ENCODE results near the gene HUWE1.

HUWE1 gene

GRCh38 chrX:53631156-53631555, 55.4 kb downstream of the HUWE1 start:
- DNase-seq (ENCODE audit: low read depth, low spot score) = no peak

GRCh38 chrX:53630261-53630660, 56.3 kb downstream of the HUWE1 start:
- DNase-seq (ENCODE audit: low read depth, low spot score) = no peak
- no peak overlapping the region for H3K4me3 ChIP-seq (ENCODE audit: low read length)

More at GRCh38 chrX:53631156-53631555, 55.4 kb downstream of the HUWE1 start:
- no peak overlapping the region for H3K4me3 ChIP-seq (ENCODE audit: low read length)

DNA sequence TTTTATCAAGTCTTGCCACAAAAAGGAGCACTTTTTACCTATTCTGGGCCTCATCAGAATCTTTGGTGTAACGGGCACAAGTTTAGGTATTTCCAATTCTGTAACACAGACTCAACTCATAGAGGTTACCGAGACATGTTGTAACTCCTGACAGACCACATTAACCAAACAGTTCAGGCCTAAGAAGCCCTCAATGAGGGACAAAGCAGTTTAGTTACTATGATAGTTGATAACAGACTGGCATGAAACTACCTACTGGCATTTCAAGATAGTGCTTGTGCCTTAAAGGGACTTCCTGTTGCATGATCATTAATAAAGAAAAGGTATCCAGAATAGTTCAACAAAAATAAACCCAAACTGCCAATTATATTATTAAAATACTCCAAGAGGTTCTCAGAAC, 64.1 kb downstream of the HUWE1 start:
- H3K4me3 ChIP-seq (ENCODE audit: low read length) = no peak overlapping the region
- no peak for DNase-seq (ENCODE audit: low read depth, low spot score)

GRCh38 chrX:53621418-53621986, 65.0 kb downstream of the HUWE1 start:
- no peak overlapping the region for H3K4me3 ChIP-seq (ENCODE audit: low read length)
- DNase-seq (ENCODE audit: low read depth, low spot score) = no peak

- DNase-seq (ENCODE audit: low read depth, low spot score) = no peak
Measured at GRCh38 chrX:53616946-53617345, 69.6 kb downstream of the HUWE1 start.

DNA sequence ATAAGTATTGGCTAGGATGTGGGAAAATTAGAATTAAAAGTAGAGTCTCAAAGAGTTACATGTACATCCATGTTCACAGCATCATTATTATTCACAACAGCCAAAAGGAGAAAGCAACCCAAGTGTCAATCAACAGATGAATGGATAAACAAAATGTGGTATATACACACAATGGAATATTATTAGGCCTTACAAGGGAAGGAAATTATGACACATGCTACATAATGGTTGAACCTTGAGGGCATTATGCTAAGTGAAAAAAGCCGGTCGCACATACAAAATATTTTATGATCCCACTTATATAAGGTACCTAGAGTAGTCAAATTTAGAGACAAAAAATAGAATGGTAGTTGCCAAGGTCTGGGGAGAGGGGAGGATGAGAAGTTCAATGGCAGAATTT, 80.1 kb downstream of the HUWE1 start:
- H3K4me3 ChIP-seq (ENCODE audit: low read length) = no peak overlapping the region
- no peak for DNase-seq (ENCODE audit: low read depth, low spot score)

More at GRCh38 chrX:53616946-53617345, 69.6 kb downstream of the HUWE1 start:
- H3K4me3 ChIP-seq (ENCODE audit: low read length) = no peak overlapping the region

DNA sequence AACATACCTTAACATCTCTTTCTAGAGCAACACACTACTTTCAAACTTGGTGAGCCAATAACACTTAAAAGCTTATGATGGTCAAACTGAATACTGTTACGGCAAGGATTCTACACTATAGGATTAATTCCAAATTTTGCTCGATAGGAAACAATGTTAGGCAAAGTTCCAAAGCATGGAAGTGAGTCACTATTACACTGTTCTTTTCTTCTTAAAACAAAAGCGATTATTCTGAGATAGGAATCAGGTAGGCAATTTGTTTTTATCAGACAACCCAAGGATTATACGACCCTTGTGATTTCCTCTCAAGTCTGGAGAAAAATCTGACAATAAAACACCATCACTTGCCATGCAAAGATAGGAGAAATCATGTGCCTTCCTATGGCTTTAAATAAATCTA, 81.5 kb downstream of the HUWE1 start:
- DNase-seq (ENCODE audit: low read depth, low spot score) = no peak
- H3K4me3 ChIP-seq (ENCODE audit: low read length) = no peak overlapping the region

DNA sequence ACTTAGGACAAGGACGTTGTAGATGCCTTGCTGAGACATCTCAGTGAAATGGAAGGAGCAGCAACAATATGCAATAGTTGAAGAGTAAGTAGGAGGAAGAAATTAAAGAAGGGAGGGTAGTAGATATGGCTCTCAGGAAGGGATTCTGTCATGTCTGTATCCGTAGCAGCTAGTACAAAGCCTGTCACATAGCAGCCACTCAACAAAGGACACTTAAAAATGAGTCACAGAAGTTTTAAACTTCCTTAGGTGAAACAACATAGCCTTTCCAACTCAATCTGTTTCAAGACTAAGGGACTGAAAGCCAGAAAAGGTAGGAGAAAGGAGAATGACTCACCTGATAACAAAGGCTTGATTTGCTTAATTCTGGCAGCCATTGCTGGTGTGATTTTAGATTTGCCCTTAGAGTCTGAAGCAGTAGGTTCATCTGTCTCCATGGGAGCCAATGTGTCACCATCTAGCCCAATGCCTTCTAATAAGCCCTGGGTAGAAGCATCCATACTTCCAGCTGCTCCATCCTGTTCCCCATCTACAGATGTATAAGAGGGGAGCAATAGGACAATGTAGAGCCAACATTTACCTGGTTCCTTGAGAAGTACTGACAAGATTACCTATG, 86.6 kb downstream of the HUWE1 start:
- H3K4me3 ChIP-seq (ENCODE audit: low read length) = no peak overlapping the region
- no peak for DNase-seq (ENCODE audit: low read depth, low spot score)

DNA sequence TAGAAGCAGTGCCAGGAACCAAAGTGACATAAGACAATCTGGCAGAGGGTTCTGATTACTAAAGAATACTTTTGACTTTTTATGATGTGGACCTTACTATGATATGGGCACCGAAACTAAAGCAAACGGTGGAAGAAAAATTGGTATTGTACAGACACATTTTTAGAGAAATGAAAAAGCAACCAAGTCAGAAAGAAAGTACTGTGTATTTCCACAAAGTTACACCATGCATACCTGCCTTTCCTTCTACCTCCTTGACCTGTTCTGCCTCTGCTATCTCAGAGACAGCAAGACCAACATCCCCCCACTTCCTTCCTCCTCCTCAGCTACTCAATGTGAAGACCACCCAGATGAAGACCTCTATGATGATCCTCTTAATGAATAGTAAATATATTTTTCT, 88.3 kb downstream of the HUWE1 start:
- no peak overlapping the region for H3K4me3 ChIP-seq (ENCODE audit: low read length)
- no peak for DNase-seq (ENCODE audit: low read depth, low spot score)

DNA sequence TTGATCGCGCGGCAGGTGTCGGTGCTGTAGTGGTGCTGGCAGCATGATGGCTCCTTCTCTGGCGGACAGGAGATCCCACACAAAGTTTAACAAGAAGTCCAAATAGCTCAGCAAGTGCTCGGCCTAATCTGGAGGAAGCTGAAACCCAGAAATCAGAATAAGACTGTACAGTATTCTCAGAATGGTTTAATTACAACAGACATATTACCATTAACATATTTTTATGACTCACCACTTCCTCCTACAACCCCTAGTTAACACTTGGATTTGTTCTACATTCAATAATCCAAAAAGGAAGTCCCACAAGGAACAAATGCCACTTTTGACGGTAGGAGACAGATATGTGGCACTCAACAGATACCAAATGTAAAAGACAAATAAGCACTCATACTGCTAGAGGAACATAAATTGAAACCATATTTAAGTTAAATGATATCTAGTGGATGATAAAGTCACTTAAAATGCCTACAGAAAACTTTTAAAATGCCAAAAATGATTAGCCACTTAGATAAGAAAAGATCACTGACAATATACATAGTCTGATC, 91.2 kb downstream of the HUWE1 start:
- H3K4me3 ChIP-seq (ENCODE audit: low read length) = no peak overlapping the region
- DNase-seq (ENCODE audit: low read depth, low spot score) = no peak

- H3K4me3 ChIP-seq (ENCODE audit: low read length) = no peak overlapping the region
- no peak for DNase-seq (ENCODE audit: low read depth, low spot score)
Measured at GRCh38 chrX:53594354-53594753, 92.2 kb downstream of the HUWE1 start.

DNA sequence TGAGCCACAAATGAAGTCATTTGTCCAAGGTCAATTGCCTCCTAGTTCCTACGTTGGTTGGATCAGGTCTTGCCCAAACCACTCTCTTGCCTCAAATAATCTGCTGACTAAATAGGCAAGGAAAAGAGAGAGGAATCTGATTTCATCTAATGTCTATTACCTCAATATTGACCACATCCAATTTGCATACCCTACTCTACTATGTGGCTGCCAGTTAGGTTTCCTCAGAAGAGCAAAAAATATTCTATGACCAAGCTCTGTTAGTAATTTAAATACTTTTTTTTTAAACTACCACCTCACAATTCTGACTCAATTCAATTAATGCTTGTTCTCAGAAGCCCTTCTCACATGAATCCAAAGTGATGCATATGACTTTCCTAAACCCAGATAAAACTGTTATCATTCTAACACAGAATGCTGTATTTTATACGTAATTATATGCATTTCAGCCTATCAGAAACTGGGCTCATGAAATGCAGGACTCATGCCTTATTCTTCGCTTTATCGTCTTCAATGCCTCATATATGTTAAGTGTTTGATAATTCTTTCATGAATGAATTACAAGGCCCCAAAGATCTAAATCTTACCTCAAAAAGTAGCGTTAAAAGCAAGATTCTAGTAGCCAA, 98.6 kb downstream of the HUWE1 start:
- no peak overlapping the region for H3K4me3 ChIP-seq (ENCODE audit: low read length)
- no peak for DNase-seq (ENCODE audit: low read depth, low spot score)

DNA sequence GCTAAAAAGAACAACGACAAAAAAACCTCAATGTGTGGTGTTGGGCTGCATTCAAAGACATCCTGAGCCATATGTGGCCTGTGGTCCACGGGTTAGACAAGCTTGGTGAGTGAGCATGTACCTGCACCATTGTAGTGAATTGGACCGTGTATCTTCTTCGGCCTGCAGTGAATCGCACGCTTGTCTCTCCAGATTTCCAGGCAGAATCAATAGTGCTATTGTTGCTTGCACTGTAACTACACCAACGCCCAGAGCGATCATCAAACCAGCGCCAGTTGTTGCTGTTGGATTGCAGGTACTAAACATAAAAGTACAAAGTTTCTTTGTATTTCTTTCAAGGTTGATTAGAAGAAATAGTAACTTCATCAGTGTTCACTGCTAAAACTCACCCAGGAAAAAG, 101.6 kb downstream of the HUWE1 start:
- no peak for DNase-seq (ENCODE audit: low read depth, low spot score)
- no peak overlapping the region for H3K4me3 ChIP-seq (ENCODE audit: low read length)

DNA sequence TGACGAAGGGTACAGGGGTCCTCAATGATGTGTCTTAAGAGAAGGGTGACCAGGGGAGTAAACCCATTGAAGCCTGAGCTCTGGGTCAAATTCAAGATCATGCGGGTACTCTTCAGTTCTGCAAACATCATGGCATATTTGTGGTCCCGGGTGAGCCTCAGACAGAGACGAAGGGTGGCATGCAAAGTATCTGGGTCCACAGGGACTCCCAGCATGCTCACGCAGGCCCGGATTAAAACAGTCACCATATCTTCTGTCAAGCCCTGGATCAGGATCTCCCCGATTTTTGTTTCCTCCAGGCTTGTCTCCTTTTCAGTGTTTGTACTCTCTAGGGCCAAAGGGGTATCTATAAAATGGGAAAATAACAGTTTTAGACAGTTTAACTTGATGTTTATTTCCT, 102.9 kb downstream of the HUWE1 start:
- DNase-seq (ENCODE audit: low read depth, low spot score) = no peak

GRCh38 chrX:53580742-53581504, 105.6 kb downstream of the HUWE1 start:
- DNase-seq (ENCODE audit: low read depth, low spot score) = no peak

More for the DNA sequence above, 102.9 kb downstream of the HUWE1 start:
- no peak overlapping the region for H3K4me3 ChIP-seq (ENCODE audit: low read length)

GRCh38 chrX:53571494-53571893, 115.0 kb downstream of the HUWE1 start:
- DNase-seq (ENCODE audit: low read depth, low spot score) = no peak
- no peak overlapping the region for H3K4me3 ChIP-seq (ENCODE audit: low read length)

More at GRCh38 chrX:53580742-53581504, 105.6 kb downstream of the HUWE1 start:
- no peak overlapping the region for H3K4me3 ChIP-seq (ENCODE audit: low read length)

DNA sequence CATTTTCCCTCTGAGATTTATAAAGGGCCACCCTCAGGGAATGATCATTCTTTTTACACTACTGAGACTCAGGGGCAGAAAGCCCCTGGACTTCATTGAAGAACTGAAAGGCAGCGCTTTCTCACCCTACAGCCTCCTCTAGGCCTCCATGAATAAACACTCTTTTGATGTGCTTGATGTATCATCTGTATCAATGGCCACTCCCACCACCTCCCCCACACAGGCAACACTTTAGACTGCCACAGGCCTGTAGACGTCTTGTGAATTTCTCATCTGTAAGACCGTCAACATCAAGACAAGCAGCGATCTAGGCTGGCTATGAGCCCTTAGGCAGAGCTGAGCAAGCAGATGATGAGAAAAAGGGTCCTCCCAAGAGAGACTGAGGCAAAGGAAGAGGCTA, 123.2 kb downstream of the HUWE1 start:
- H3K4me3 ChIP-seq (ENCODE audit: low read length) = no peak overlapping the region
- no peak for DNase-seq (ENCODE audit: low read depth, low spot score)

DNA sequence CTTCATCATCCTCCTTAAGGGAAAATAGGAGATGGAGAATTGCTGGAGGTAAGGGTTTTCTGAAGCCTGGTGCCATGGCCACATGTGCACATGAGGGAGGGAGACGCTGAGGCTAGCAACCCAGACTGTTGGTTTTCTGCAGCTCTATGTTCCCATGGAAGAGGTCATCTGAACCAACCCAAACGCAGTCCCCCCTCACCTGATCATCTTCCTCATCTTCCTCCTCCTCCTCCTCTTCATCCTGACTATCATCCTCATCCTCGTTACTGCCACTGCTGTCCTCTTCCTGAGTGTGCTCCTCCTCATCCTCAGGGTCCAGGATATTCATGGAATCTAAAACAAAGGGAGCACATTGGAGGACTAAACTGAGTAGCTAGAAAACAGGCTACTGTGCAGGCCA, 124.6 kb downstream of the HUWE1 start:
- no peak overlapping the region for H3K4me3 ChIP-seq (ENCODE audit: low read length)
- no peak for DNase-seq (ENCODE audit: low read depth, low spot score)

DNA sequence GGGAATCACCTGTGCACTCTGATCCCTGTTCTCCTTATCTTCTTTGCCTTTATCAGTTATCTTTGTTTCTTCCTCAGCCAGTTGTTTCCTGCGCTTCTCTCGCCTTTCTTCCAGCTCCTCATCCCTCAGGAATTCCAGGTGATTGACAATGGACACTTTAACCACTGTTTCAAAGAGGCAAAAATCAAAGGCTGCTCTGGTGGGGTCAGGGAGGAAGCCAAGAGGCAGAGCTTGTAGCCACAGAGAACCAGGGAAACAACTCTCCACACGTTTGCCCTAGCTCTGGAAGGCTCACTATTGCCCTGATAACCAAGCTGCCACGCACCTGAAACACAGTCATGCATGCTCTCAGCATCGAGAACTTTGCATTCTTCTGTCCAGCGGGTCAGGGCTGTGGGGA, 127.9 kb downstream of the HUWE1 start:
- DNase-seq (ENCODE audit: low read depth, low spot score) = no peak
- H3K4me3 ChIP-seq (ENCODE audit: low read length) = no peak overlapping the region

DNA sequence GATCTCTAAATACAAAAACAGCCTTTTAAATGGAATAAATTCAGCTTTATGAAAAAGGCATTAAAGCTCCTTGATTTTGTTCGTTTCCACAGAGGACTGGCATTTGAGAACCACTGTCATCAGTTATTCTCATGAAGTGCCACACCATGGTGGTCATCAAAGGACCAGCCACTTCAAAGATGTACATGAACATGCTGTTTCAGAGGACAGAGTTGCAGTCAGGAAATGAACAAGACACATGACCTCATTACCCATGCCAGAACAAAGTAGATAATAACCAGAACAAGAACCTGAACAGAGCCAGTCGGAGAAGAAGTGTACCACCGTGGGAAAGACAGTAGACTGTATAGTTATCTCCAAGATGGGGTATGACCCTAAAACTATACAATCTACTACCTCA, 129.7 kb downstream of the HUWE1 start:
- DNase-seq (ENCODE audit: low read depth, low spot score) = no peak
- no peak overlapping the region for H3K4me3 ChIP-seq (ENCODE audit: low read length)

Data from Jurkat, Clone E6-1 (cell line).